PC-3 (cell line): ENCODE results near the gene TXNDC11. TPM values are rescaled to one million over a fixed set of nuclear protein-coding genes. Genes with fewer than 3 reads are reported as not detected.

ENCODE experiments used
- ATAC-seq: fragments of 200-7000 bp; cut with Tn5 transposase; 2 replicates; pipeline ENCODE4 v1.9.1; 2020; ENCODE audit warnings: mild to moderate bottlenecking, moderate library complexity
- BruUV-seq: library from RNA; stranded (reverse); fragments of 400-500 nt; replicated peaks from 2 replicates; lab custom pipeline; 2021; lab: Mats Ljungman, UMichigan
- CTCF ChIA-PET: fragments of 300-600 bp; sonication (Branson Sonifier 250); formaldehyde crosslinking; loops from one replicate; lab custom pipeline; 2022; ENCODE audit warnings: antibody characterized with exemption; lab: Charles Lee
- POLR2A ChIA-PET: fragments of 300-600 bp; sonication (Branson Sonifier 250); formaldehyde crosslinking; loops from one replicate; lab custom pipeline; 2022; ENCODE audit warnings: antibody characterized with exemption; ENCODE audit not compliant: unreplicated experiment; lab: Charles Lee
- DNase-seq: peaks from one replicate; pipeline ENCODE4 v3.0.0-alpha.2; 2015
- H2AFZ ChIP-seq: fragments of 300-600 bp; sonication (generic); 2 replicates; pipeline ENCODE4 v1.6.0; 2016; ENCODE audit warnings: antibody characterized with exemption, low read length
- H3F3A ChIP-seq: fragments of 300-600 bp; sonication (generic); one replicate; pipeline ENCODE4 v1.6.0; 2017; ENCODE audit warnings: antibody characterized with exemption, low read length, control low read depth, mild to moderate bottlenecking; ENCODE audit not compliant: unreplicated experiment
- H3K27ac ChIP-seq: fragments of 300-600 bp; sonication (generic); 2 replicates; pipeline ENCODE4 v1.5.1; 2016; ENCODE audit warnings: mild to moderate bottlenecking, low read length
- H3K27me3 ChIP-seq: fragments of 300-600 bp; sonication (generic); 2 replicates; pipeline ENCODE4 v1.6.1; 2016; ENCODE audit warnings: low read length, mixed read lengths
- H3K36me3 ChIP-seq: fragments of 300-600 bp; sonication (generic); 2 replicates; pipeline ENCODE4 v1.6.1; 2016; ENCODE audit warnings: low read depth, mixed run types, low read length, mixed read lengths
- H3K4me1 ChIP-seq: fragments of 300-600 bp; sonication (generic); 2 replicates; pipeline ENCODE4 v1.5.1; 2016; ENCODE audit warnings: low read length; ENCODE audit not compliant: insufficient read depth
- H3K4me2 ChIP-seq: fragments of 300-600 bp; sonication (generic); 2 replicates; pipeline ENCODE4 v1.6.0; 2016; ENCODE audit warnings: low read length
- H3K4me3 ChIP-seq: fragments of 300-600 bp; sonication (generic); 2 replicates; pipeline ENCODE4 v1.5.1; 2016; ENCODE audit warnings: mild to moderate bottlenecking, low read length, mixed read lengths
- H3K79me2 ChIP-seq: fragments of 300-600 bp; sonication (generic); 2 replicates; pipeline ENCODE4 v1.6.1; 2017; ENCODE audit warnings: low read length, mixed read lengths
- H3K9ac ChIP-seq: fragments of 300-600 bp; sonication (generic); 2 replicates; pipeline ENCODE4 v1.6.0; 2016; ENCODE audit warnings: mild to moderate bottlenecking, low read length
- H3K9me2 ChIP-seq: fragments of 300-600 bp; sonication (generic); replicated peaks from 2 replicates; pipeline ENCODE4 v1.6.1; 2016; ENCODE audit warnings: mixed run types, low read length, mixed read lengths
- H3K9me3 ChIP-seq: fragments of 300-600 bp; sonication (generic); 2 replicates; pipeline ENCODE4 v1.6.1; 2016; ENCODE audit warnings: low read length, mixed read lengths
- H4K20me1 ChIP-seq: fragments of 300-600 bp; sonication (generic); 2 replicates; pipeline ENCODE4 v1.6.1; 2016; ENCODE audit warnings: low read length, mixed read lengths
- CTCF ChIP-seq: fragments of 300-600 bp; sonication (generic); conservative IDR thresholded peaks from 2 replicates; pipeline ENCODE4 v1.5.1; 2017; ENCODE audit warnings: antibody characterized with exemption, low read depth, mild to moderate bottlenecking, low read length
- EZH2 ChIP-seq: fragments of 300-600 bp; sonication (generic); IDR thresholded peaks from one replicate; pipeline ENCODE4 v1.6.1; 2017; ENCODE audit warnings: antibody characterized with exemption, mild to moderate bottlenecking, low read length; ENCODE audit not compliant: unreplicated experiment
- EZH2phosphoT487 ChIP-seq: fragments of 300-600 bp; sonication (generic); IDR thresholded peaks from 2 replicates; pipeline ENCODE4 v1.6.1; 2018; ENCODE audit warnings: mild to moderate bottlenecking, antibody characterized with exemption, low read length, borderline replicate concordance
- intact Hi-C: fragments of 100-400 bp; cut with micrococcal nuclease; formaldehyde crosslinking; loops from 2 replicates; pipeline ENCODE4 v1.9.0; 2023
- total RNA-seq: library from RNA; depleted of rRNA; stranded (reverse); fragments of >200 nt; gene quantifications from 2 replicates; pipeline ENCODE4 v1.2.3, GENCODE V29; 2014

TXNDC11 gene
- total RNA-seq, 1 experiment from 2014 or later: 20.2 TPM

GRCh38 chr16:11748404-11749254, 6.0 kb upstream of the TXNDC11 start:
- DNase-seq: no peak
- H3F3A ChIP-seq: no peaks in the 10 kb centered on the region

GRCh38 chr16:11747949-11748403, 5.3 kb upstream of the TXNDC11 start:
- ATAC-seq: no peak
- no peak overlapping the region for H2AFZ ChIP-seq
- H3K36me3 ChIP-seq: peaks cover 18% of the 10 kb centered on the region; the same call in 1 of the 2 replicates
- H4K20me1 ChIP-seq: no peaks in the 10 kb centered on the region
- H3K9me3 ChIP-seq: no peaks in the 10 kb centered on the region
- intact Hi-C loops: no loop called here
- H3K4me1 ChIP-seq: peaks cover 7% of the 10 kb centered on the region; the same call in 1 of the 2 replicates
- H3K9me2 ChIP-seq: no peaks in the 10 kb centered on the region
- TF ChIP-seq EZH2phosphoT487 (no peak), CTCF (no peak), EZH2 (no peak)
- no TSS peak for BruUV-seq
- H3K79me2 ChIP-seq: 0 out of 2 replicates have a peak, but pooled peaks cover 7% of the 10 kb centered on the region
- H3K9ac ChIP-seq: no peak overlapping the region
- POLR2A ChIA-PET: no interaction called here
- no peak overlapping the region for H3K27ac ChIP-seq
- no peaks in the 10 kb centered on the region for H3K27me3 ChIP-seq
- DNase-seq: no peak
- CTCF ChIA-PET: no interaction called here
- H3K4me2 ChIP-seq: no peak overlapping the region
- no peak overlapping the region for H3K4me3 ChIP-seq
- H3F3A ChIP-seq: no peaks in the 10 kb centered on the region

More at GRCh38 chr16:11748404-11749254, 6.0 kb upstream of the TXNDC11 start:
- no peak overlapping the region for H3K4me3 ChIP-seq
- H3K4me2 ChIP-seq: no peak overlapping the region
- POLR2A ChIA-PET: no interaction called here
- peaks cover 18% of the 10 kb centered on the region; the same call in 1 of the 2 replicates for H3K36me3 ChIP-seq
- peaks cover 1% of the 10 kb centered on the region; the same call in 1 of the 2 replicates for H3K4me1 ChIP-seq
- H3K79me2 ChIP-seq: 0 out of 2 replicates have a peak, but pooled peaks cover under 1% of the 10 kb centered on the region
- ATAC-seq: no peak
- no peak overlapping the region for H2AFZ ChIP-seq
- no peak for TF ChIP-seq EZH2
- no peak for TF ChIP-seq EZH2phosphoT487
- no peak for TF ChIP-seq CTCF
- H3K27me3 ChIP-seq: no peaks in the 10 kb centered on the region
- CTCF ChIA-PET: no interaction called here
- no peaks in the 10 kb centered on the region for H4K20me1 ChIP-seq
- intact Hi-C loops: no loop called here
- no peaks in the 10 kb centered on the region for H3K9me3 ChIP-seq
- H3K27ac ChIP-seq: no peak overlapping the region
- no peaks in the 10 kb centered on the region for H3K9me2 ChIP-seq
- H3K9ac ChIP-seq: no peak overlapping the region
- BruUV-seq: no TSS peak

GRCh38 chr16:11744075-11744470, 1.4 kb upstream of the TXNDC11 start:
- Histone ChIP-seq H3K9me3 (no peaks in the 10 kb centered on the region), H4K20me1 (peaks cover 10% of the 10 kb centered on the region; the same call in 1 of the 2 replicates), H3K4me1 (peaks cover 13% of the 10 kb centered on the region; the same call in 1 of the 2 replicates), H3K79me2 (peaks cover 40% of the 10 kb centered on the region), H3K4me2 (no peak overlapping the region), H2AFZ (no peak overlapping the region), H3K27ac (no peak overlapping the region), H3K4me3 (no peak overlapping the region), H3K36me3 (no peaks in the 10 kb centered on the region), H3K27me3 (no peaks in the 10 kb centered on the region), H3F3A (no peaks in the 10 kb centered on the region), H3K9me2 (no peaks in the 10 kb centered on the region), H3K9ac (no peak overlapping the region)
- intact Hi-C loops: no loop called here
- no peak for ATAC-seq
- CTCF ChIA-PET: no interaction called here
- no peak for DNase-seq
- POLR2A ChIA-PET: no interaction called here
- TF ChIP-seq EZH2: no peak
- TF ChIP-seq CTCF: no peak
- TF ChIP-seq EZH2phosphoT487: no peak
- BruUV-seq: no TSS peak
